ENCODE data around the gene FAM53A. TPM values are rescaled to one million over a fixed set of nuclear protein-coding genes. Genes with fewer than 3 reads are reported as not detected.

The FAM53A gene
- total and polyA plus RNA-seq, 2 of the 13 experiments (the other 11 are each of a cell fraction or from before 2014, with no cell fraction given), result 0.48 to 1.1 TPM

DNA sequence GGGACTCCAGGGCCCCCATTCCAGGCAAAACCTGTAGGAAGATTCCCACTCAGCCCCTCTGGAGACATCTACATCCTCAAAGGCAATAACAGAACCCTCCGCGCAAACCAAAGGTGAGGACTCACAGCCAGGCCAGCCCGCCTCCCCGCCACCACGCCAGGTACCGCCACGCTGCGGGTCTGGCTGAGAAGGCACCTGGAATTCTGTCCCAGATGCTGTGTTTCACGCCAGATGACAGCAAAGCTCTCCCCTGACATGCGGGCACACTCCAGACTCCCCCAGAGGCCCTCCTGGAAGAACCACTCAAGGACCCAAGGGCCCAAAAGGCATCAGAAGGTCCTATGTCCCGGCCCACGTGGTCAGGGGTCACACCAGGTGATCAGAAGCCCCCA lies 59.6 kb downstream of the FAM53A start (continued):
- TF ChIP-seq, protein P1, sequence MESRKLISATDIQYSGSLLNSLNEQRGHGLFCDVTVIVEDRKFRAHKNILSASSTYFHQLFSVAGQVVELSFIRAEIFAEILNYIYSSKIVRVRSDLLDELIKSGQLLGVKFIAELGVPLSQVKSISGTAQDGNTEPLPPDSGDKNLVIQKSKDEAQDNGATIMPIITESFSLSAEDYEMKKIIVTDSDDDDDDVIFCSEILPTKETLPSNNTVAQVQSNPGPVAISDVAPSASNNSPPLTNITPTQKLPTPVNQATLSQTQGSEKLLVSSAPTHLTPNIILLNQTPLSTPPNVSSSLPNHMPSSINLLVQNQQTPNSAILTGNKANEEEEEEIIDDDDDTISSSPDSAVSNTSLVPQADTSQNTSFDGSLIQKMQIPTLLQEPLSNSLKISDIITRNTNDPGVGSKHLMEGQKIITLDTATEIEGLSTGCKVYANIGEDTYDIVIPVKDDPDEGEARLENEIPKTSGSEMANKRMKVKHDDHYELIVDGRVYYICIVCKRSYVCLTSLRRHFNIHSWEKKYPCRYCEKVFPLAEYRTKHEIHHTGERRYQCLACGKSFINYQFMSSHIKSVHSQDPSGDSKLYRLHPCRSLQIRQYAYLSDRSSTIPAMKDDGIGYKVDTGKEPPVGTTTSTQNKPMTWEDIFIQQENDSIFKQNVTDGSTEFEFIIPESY (CRISPR knock-in tag; IDR thresholded peaks at IDR 0.05), result no peak
- no peak for TF ChIP-seq ZNF282 (IDR thresholded peaks at IDR 0.05; ENCODE audit: partially characterized antibody)

DNA sequence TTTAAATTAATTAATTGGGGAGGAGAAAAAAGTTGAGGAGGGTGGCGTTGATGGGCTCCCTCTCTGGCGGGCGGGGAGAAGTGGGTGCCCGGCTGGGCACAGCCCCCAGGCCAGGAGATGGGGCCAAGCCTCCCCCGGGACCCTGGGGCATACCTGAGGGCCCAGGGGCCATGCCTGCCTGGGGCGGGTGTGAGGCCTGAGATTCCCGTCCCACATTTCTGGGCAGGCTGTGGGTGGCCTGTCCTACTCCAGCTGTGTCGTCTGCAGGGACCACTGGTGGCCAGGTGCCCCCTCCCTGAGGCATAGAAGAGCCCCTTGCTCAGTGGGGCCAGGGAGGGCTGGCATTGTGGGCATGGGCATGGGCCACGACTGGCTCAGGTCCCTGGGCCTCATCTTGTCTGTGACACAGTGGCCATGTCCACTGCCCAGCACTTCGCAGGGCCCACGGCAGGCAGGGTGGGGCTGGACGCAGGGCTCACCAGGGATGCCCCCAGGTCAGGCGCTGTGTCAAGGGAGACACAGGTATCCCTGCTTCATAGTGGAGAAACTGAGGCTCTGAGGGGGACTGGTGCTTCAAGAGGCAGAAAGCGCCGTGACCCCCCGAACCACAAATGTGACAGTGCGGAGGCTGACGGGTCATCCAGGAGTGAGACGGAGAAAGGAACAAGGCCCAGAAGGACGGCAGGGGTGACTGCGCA lies 60.1 kb downstream of the FAM53A start:
- Histone ChIP-seq H3K9ac (ENCODE audit: insufficient read depth, low read depth, low read length) (no peak overlapping the region), H3K4me2 (ENCODE audit: low read depth, low read length) (no peak overlapping the region), H4K20me1 (ENCODE audit: insufficient read depth, low read length) (no peaks in the 10 kb centered on the region), H3K4me1 (ENCODE audit: insufficient read depth, low read length) (no peaks in the 10 kb centered on the region), H3K9me3 (ENCODE audit: low read length) (no peaks in the 10 kb centered on the region), H3K4me3 (replicated peaks in 1 of 3; ENCODE audit: insufficient read depth in 1 of 3, low read depth in 2 of 3, low read length in 3 of 3) (no peak overlapping the region), H3K27me3 (ENCODE audit: control insufficient read depth in 1 of 2, insufficient read depth in 2 of 2, low read length in 2 of 2) (peaks cover 0 to 21% of the 10 kb centered on the region in 2 experiments; a peak in 3 of 5 replicates), H2AFZ (ENCODE audit: low read length) (no peak overlapping the region), H3K79me2 (ENCODE audit: insufficient read depth, low read length) (no peaks in the 10 kb centered on the region), H3K27ac (ENCODE audit: extremely low read length, insufficient read depth, low read length) (no peak overlapping the region), H3K36me3 (replicated peaks in 1 of 2; ENCODE audit: control insufficient read depth in 1 of 2, insufficient read depth in 2 of 2, low read length in 2 of 2) (no peaks in the 10 kb centered on the region)
- CTCF ChIA-PET (ENCODE audit: low intra/inter-chr PET ratio, low total read pairs), result no interaction called here
- ATAC-seq (no peak), DNase-seq (ENCODE audit: low spot score) (no peak), FAIRE-seq (no peak)
- no TSS peak for BruUV-seq (replicated peaks)
- POLR2A ChIA-PET, result no interaction called here
- TF ChIP-seq, protein P2, sequence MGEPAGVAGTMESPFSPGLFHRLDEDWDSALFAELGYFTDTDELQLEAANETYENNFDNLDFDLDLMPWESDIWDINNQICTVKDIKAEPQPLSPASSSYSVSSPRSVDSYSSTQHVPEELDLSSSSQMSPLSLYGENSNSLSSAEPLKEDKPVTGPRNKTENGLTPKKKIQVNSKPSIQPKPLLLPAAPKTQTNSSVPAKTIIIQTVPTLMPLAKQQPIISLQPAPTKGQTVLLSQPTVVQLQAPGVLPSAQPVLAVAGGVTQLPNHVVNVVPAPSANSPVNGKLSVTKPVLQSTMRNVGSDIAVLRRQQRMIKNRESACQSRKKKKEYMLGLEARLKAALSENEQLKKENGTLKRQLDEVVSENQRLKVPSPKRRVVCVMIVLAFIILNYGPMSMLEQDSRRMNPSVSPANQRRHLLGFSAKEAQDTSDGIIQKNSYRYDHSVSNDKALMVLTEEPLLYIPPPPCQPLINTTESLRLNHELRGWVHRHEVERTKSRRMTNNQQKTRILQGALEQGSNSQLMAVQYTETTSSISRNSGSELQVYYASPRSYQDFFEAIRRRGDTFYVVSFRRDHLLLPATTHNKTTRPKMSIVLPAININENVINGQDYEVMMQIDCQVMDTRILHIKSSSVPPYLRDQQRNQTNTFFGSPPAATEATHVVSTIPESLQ (CRISPR knock-in tag; conservative IDR thresholded peaks at IDR 0.05), result no peak
- TF ChIP-seq GATAD1 (CRISPR knock-in tag; IDR thresholded peaks at IDR 0.05), result no peak
- TF ChIP-seq ERF (CRISPR knock-in tag; IDR thresholded peaks at IDR 0.05), result no peak
- intact Hi-C loops (cut with micrococcal nuclease; ENCODE audit: unreplicated experiment), result no loop called here
- WGBS (ENCODE audit: low lambda C conversion rate), result 61% methylated on average over 14 of the region's 21 CpGs
- in situ Hi-C loops (cut with HindIII; ENCODE audit: extremely low pct_ligation_motif_present, low pct_unique_long_range_greater_than_20kb), result no loop called here

Data from HepG2 (cell line).